Common myeloid progenitor, CD34-positive (primary cell): ENCODE measurements around the gene SMIM27.
"Not testable (repeated sequence)": the region's sequence is repeated elsewhere in the genome, so short reads cannot be mapped to it uniquely, and the experiment has no call there.

Source experiments
- CTCF ChIA-PET: fragments of 350-600 bp; sonication (Branson Sonifier 250); formaldehyde crosslinking; loops from one replicate; lab custom pipeline; 2021; ENCODE audit warnings: antibody characterized with exemption; lab: Charles Lee
- POLR2A ChIA-PET: fragments of 350-600 bp; sonication (Branson Sonifier 250); formaldehyde crosslinking; loops from one replicate; lab custom pipeline; 2021; ENCODE audit warnings: antibody characterized with exemption; lab: Charles Lee
- DNase-seq, 3 donors: peaks; one replicate each; pipeline versions ENCODE4 v3.0.0 to v3.0.0-alpha.2; 2013
- H3K27ac ChIP-seq, 2 experiments: 1 replicate in 1 of 2; 2 replicates in 1 of 2; pipeline ENCODE4 v1.7.0; 2013; ENCODE audit warnings: inconsistent platforms in 2 of 2, low read length in 2 of 2, mild to moderate bottlenecking in 2 of 2, low read depth in 1 of 2, moderate library complexity in 1 of 2; ENCODE audit not compliant: severe bottlenecking in 2 of 2, insufficient read depth in 1 of 2, poor library complexity in 1 of 2
- H3K27me3 ChIP-seq, 5 experiments: replicated peaks in 2 of 5; 1 replicate in 3 of 5; 2 replicates in 2 of 5; pipeline versions ENCODE4 v1.6.1 to v1.7.0; 2013; ENCODE audit warnings: low read length in 4 of 5, mild to moderate bottlenecking in 2 of 5, moderate library complexity in 2 of 5, inconsistent platforms in 1 of 5; ENCODE audit not compliant: insufficient read depth in 5 of 5, control insufficient read depth in 4 of 5
- H3K36me3 ChIP-seq, 4 experiments: 1 replicate in 2 of 4; 2 replicates in 2 of 4; pipeline versions ENCODE4 v1.6.1 to v1.7.0; 2013; ENCODE audit warnings: low read length in 3 of 4, control low read depth in 1 of 4, mild to moderate bottlenecking in 1 of 4; ENCODE audit not compliant: control insufficient read depth in 4 of 4, insufficient read depth in 4 of 4
- H3K4me1 ChIP-seq, 4 experiments: 1 replicate in 3 of 4; 2 replicates in 1 of 4; pipeline versions ENCODE4 v1.6.1 to v1.7.1; 2013; ENCODE audit warnings: low read length in 3 of 4, mild to moderate bottlenecking in 3 of 4, control low read depth in 1 of 4, inconsistent platforms in 1 of 4, moderate library complexity in 1 of 4; ENCODE audit not compliant: control insufficient read depth in 4 of 4, insufficient read depth in 4 of 4; ENCODE audit errors: control extremely low read depth in 1 of 4
- H3K4me3 ChIP-seq, 7 experiments: 1 replicate in 4 of 7; 2 replicates in 3 of 7; pipeline versions ENCODE4 v1.5.1 to v1.7.0; 2013; ENCODE audit warnings: mild to moderate bottlenecking in 7 of 7, low read length in 6 of 7, moderate library complexity in 6 of 7, inconsistent platforms in 2 of 7, low read depth in 2 of 7, control low read depth in 1 of 7; ENCODE audit not compliant: insufficient read depth in 4 of 7, control insufficient read depth in 1 of 7; ENCODE audit errors: extremely low read depth in 1 of 7
- H3K9me3 ChIP-seq, 5 experiments: 1 replicate in 4 of 5; 2 replicates in 1 of 5; pipeline versions ENCODE4 v1.6.1 to v1.7.1; 2013; ENCODE audit warnings: low read length in 4 of 5, mild to moderate bottlenecking in 2 of 5, inconsistent platforms in 1 of 5, low read depth in 1 of 5, moderate library complexity in 1 of 5; ENCODE audit not compliant: control insufficient read depth in 4 of 5, insufficient read depth in 2 of 5; ENCODE audit errors: control extremely low read depth in 1 of 5
- WGBS: methylation state at CpG from one replicate; pipeline ENCODE4 v1.1.5; 2013; ENCODE audit not compliant: insufficient coverage; 5-methylcytosine and 5-hydroxymethylcytosine counted together

SMIM27 gene

GRCh38 chr9:32589083-32589723 is 37.1 kb downstream of the SMIM27 start:
- 41% methylated on average over 2 of the region's 6 CpGs for WGBS
- peak; percentile 30 to 66 (median 63) for DNase-seq
- H3K36me3 ChIP-seq, result no peaks in the 10 kb centered on the region
- H3K9me3 ChIP-seq, result peaks cover 0 to 4% (median 0%) of the 10 kb centered on the region in 5 experiments
- H3K4me3 ChIP-seq, result no peak overlapping the region
- POLR2A ChIA-PET, result interaction anchor here (0.7 kb wide), 1 partner anchor 299 kb away, joined by 3 read pairs; no protein-coding TSS in a partner anchor
- no peak overlapping the region for H3K27ac ChIP-seq
- peaks cover 0 to 26% (median 5%) of the 10 kb centered on the region in 5 experiments for H3K27me3 ChIP-seq
- no peaks in the 10 kb centered on the region for H3K4me1 ChIP-seq
- CTCF ChIA-PET, result interaction anchor here (0.6 to 6.1 kb wide), 14 partner anchors 9 to 388 kb away, joined by 3 to 60 read pairs (median 5); no protein-coding TSS in a partner anchor

- no peaks in the 10 kb centered on the region for H3K36me3 ChIP-seq
- H3K27ac ChIP-seq, result no peak overlapping the region
- H3K4me1 ChIP-seq, result no peaks in the 10 kb centered on the region
- no peak for DNase-seq
- no peak overlapping the region for H3K4me3 ChIP-seq
- peaks cover 0 to 19% (median 5%) of the 10 kb centered on the region in 5 experiments for H3K27me3 ChIP-seq
- H3K9me3 ChIP-seq, result peaks cover 0 to 4% (median 0%) of the 10 kb centered on the region in 5 experiments
- ChIA-PET POLR2A (no interaction called here), CTCF (interaction anchor here (1.5 to 6.1 kb wide), 5 partner anchors 10 to 377 kb away, joined by 3 to 60 read pairs (median 21); no protein-coding TSS in a partner anchor)
- no CpG with 5 or more reads among the region's 2 CpGs for WGBS
These were observed 38.3 kb downstream of the SMIM27 start for GRCh38 chr9:32590476-32590875.

- no peak overlapping the region for H3K4me3 ChIP-seq
- ChIA-PET CTCF (interaction anchor here (1.5 to 6.1 kb wide), 4 partner anchors 10 to 377 kb away, joined by 3 to 60 read pairs (median 22); no protein-coding TSS in a partner anchor), POLR2A (no interaction called here)
- H3K27me3 ChIP-seq, result peaks cover 0 to 15% (median 5%) of the 10 kb centered on the region in 5 experiments
- peaks cover 0 to 3% (median 0%) of the 10 kb centered on the region in 5 experiments for H3K9me3 ChIP-seq
- H3K4me1 ChIP-seq, result no peaks in the 10 kb centered on the region
- DNase-seq, result no peak
- no peaks in the 10 kb centered on the region for H3K36me3 ChIP-seq
- no peak overlapping the region for H3K27ac ChIP-seq
- no CpG with 5 or more reads among the region's 1 CpG for WGBS
These were observed 38.8 kb downstream of the SMIM27 start for GRCh38 chr9:32590898-32591297.

GRCh38 chr9:32596096-32596865 is 44.2 kb downstream of the SMIM27 start:
- no peak overlapping the region for H3K4me3 ChIP-seq
- H3K4me1 ChIP-seq, result peaks cover 0 to 7% (median 5%) of the 10 kb centered on the region in 4 experiments
- CTCF ChIA-PET, result interaction anchor here (1.2 kb wide), 1 partner anchor 15 kb away, joined by 4 read pairs; no protein-coding TSS in a partner anchor
- no peaks in the 10 kb centered on the region for H3K36me3 ChIP-seq
- POLR2A ChIA-PET, result no interaction called here
- peaks cover 3 to 22% (median 6%) of the 10 kb centered on the region in 5 experiments for H3K27me3 ChIP-seq
- H3K27ac ChIP-seq, result no peak overlapping the region
- no peak for DNase-seq
- WGBS, result 24% methylated on average over 4 of the region's 4 CpGs
- H3K9me3 ChIP-seq, result peaks cover 0 to 4% (median 0%) of the 10 kb centered on the region in 5 experiments

GRCh38 chr9:32596936-32597335 is 44.8 kb downstream of the SMIM27 start:
- Histone ChIP-seq H3K27ac (no peak overlapping the region), H3K36me3 (no peaks in the 10 kb centered on the region), H3K4me1 (peaks cover 0 to 7% (median 5%) of the 10 kb centered on the region in 4 experiments), H3K4me3 (no peak overlapping the region), H3K9me3 (peaks cover 0 to 4% (median 0%) of the 10 kb centered on the region in 5 experiments), H3K27me3 (peaks cover 4 to 28% (median 6%) of the 10 kb centered on the region in 5 experiments)
- ChIA-PET POLR2A (no interaction called here), CTCF (interaction anchor here (1.2 kb wide), 1 partner anchor 16 kb away, joined by 4 read pairs; no protein-coding TSS in a partner anchor)
- DNase-seq, result no peak

- H3K9me3 ChIP-seq, DNase-seq, H3K27ac ChIP-seq, H3K36me3 ChIP-seq, H3K4me1 ChIP-seq, POLR2A ChIA-PET, H3K4me3 ChIP-seq: not testable (repeated sequence)
- CTCF ChIA-PET, result interaction anchor here (2.7 kb wide), 1 partner anchor 17 kb away, joined by 6 read pairs; no protein-coding TSS in a partner anchor
- peaks cover 6 to 40% (median 9%) of the 10 kb centered on the region in 5 experiments for H3K27me3 ChIP-seq
- no CpG with 5 or more reads among the region's 3 CpGs for WGBS
These were observed 46.9 kb downstream of the SMIM27 start for GRCh38 chr9:32599021-32599420.
